ENCODE results near the gene PITX2.

- no peak for TF ChIP-seq CTCF (conservative IDR thresholded peaks at IDR 0.05; ENCODE audit: low read depth, low read length)
- no peak for TF ChIP-seq EZH2 (IDR thresholded peaks at IDR 0.05; ENCODE audit: borderline replicate concordance, low read depth, low read length, poor library complexity, severe bottlenecking)
These were observed 6.4 kb downstream of the PITX2 start for GRCh38 chr4:110616238-110617074.

All from A673 (cell line).